ENCODE data around the gene TPO.
"Not testable (repeated sequence)": the region's sequence is repeated elsewhere in the genome, so short reads cannot be mapped to it uniquely, and the experiment has no call there.

TPO gene

GRCh38 chr2:1563084-1563857, 150.0 kb downstream of the TPO start:
- DNase-seq: no peak

- DNase-seq: no peak
These were observed 151.0 kb downstream of the TPO start for GRCh38 chr2:1563943-1564891.

DNA sequence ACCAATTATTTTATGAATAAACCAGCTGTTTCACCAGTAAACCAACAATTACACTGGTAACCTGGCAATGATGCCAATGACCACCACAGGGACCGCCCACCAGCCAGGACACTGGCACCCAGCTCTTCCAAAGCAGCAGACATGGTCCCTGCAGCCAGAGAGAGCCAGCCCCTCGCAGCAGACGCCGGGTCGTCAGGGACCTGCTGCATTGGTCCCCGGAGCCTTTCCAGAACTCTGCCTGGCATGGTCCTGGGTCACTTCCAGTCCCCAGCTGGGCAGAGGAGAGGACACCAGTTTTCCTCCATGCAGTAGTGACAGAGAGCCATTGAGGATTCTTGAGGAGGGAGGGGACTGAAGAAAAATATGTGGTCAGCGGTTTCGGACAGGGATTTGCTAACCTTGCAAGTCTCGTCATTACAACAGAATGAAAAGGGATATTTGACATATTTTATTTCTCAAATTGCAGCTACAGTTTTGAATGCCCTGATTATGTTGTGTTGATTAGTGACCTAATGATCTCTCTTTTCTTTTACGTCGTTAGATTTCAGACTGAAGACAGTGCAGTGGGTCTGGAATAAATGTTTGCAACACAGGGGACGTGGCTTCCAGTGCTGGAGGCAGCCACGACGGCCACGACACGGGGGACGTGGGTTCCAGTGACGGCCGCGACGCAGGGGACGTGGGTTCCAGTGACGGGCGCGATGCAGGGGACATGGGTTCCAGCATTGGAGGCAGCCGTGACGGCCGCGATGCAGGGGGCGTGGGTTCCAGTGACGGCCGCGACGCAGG, 154.5 kb downstream of the TPO start:
- DNase-seq: no peak

DNA sequence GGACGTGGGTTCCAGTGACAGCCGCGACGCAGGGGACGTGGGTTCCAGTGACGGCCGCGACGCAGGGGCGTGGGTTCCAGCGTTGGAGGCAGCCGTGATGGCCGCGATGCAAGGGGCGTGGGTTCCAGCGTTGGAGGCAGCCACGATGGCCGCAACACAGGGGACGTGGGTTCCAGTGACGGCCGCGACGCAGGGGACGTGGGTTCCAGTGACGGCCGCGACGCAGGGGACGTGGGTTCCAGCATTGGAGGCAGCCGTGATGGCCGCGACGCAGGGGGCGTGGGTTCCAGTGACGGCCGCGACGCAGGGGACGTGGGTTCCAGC, 155.0 kb downstream of the TPO start:
- DNase-seq: not testable (repeated sequence)

GRCh38 chr2:1569879-1570450, 156.7 kb downstream of the TPO start:
- no peak for DNase-seq

DNA sequence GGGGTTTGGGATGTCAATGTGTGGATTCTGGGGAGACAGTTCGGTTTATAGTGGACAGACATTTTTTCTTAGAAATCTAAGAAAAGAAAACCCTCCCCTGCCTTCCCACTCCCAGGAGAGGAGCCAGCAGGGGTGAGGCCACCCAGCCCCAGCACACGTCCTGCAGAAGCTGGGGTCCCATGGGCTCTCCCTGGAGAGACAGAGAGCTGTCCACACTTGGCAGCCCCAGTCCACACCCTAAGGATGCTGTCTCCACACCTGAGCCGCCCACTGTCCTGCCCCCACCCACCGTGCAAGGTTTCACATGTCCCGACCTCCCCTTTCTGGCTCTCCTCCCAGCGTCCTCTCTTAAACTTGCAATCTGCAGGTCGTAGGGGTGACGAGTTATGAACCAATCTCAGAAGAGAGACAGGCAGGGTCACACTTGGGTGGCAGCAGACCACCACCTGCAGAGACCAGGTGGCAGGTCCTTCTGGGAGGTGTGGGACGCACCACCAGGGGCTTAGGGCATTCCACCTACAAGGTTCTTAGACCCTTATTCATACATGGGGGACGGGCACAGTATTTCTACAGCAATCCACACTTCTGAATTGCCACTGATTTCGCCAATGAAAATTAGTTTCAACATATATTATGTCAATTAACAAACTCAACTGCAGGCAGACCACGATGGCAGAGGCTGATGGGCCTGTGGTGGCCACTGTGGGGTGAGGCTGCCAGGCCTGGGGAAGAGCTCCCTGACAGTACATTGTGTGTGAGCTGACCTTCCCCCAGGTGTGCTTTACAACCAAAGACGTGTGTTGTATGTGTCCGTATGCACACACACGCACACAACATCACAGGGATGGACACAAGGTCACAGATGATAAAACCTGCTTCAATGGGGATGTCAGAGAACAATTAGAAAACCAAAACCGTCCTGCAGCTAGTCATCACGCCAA, 158.5 kb downstream of the TPO start:
- no peak for DNase-seq

- no peak for DNase-seq
These were observed 159.4 kb downstream of the TPO start for GRCh38 chr2:1572638-1573037.

- no peak for DNase-seq
These were observed 164.6 kb downstream of the TPO start for GRCh38 chr2:1577846-1578245.

GRCh38 chr2:1581257-1581964, 168.1 kb downstream of the TPO start:
- DNase-seq: not testable (repeated sequence)

GRCh38 chr2:1581965-1582625, 168.8 kb downstream of the TPO start:
- DNase-seq: no peak

DNA sequence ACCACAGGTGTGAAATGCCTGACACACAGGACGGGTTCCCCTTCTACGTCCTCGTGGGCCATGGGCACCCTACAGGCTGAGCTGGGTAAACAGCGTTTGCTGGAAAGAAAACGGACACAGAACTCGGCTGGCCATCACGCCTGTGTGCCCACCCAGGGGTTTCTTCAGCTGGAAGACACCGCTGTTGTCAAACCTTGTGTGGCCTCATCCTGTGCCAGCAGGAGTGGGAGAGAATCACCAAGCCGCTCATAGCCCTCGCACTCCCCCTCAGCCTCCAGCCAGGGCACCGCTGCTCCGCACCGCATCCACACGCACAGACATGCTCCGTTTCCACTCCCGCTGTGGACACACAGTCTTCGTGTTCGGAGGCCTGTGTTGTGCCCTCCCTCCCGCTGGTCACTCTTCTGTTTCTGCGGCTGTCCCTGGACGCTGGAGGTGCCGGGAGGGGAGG, 169.7 kb downstream of the TPO start:
- DNase-seq: no peak

- DNase-seq: no peak
These were observed 170.8 kb downstream of the TPO start for GRCh38 chr2:1584051-1584531.

GRCh38 chr2:1584691-1585485, 171.6 kb downstream of the TPO start:
- no peak for DNase-seq

DNA sequence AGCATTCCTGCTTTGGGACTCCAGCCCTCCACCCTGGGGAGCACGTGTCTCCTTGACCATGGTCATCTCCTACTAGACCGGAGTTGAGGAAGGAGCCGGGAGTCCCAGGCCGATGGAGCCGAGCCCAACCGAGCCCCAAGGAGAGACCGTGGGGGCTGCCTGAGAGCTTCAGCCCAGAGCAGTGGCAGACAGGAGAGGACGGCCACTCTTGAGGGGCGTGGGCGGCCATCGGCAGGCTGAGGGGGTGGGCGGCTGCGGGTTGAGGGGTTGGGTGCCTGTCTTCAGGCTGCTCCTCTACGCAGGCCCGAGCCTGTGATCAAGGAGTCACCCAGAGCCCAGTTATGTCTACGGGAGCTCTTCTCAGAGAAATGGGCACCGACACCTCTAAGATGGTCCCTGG, 172.4 kb downstream of the TPO start:
- no peak for DNase-seq

- no peak for DNase-seq
These were observed 173.1 kb downstream of the TPO start for GRCh38 chr2:1586251-1586922.

DNA sequence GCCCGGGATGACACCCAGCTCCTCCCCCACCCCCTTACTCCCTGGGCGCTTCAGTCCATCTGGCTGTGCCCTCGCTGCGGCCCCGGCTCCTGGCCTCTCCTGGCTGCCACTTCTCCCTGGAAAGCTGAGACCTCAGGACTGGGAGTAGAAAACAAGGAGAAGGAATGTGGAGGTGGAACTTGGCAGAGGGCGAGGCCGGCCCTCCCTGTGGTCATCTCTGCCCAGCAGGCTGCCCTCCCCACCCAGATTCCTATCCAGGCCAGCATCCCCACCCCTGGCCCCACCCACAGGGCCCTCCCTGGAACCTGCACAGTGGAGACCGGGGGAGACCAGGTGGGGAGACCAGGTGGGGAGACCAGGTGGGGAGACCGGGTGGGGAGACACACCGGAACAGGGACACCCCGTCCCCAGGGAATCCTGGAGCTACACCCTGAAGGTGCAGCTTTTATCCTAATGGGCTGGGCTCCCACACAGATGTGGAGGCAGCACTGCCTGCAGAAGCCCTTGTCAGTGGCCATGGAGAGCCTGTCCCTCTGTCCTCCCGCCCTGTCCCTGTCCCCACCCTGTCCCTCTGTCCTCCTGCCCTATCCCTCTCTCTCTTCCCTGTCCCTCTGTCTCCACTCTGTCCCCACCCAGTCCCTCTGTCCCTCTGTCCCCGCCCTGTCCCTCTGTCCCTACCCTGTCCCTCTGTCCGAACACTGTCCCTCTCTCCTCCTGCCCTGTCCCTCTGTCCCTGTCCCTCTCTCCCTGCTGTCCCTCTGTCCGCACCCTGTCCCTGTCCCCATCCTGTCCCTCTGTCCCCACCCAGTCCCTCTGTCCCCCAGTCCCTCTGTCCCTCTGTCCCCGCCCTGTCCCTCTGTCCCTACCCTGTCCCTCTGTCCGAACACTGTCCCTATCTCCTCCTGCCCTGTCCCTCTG, 173.9 kb downstream of the TPO start:
- no peak for DNase-seq

All from activated CD4-positive, alpha-beta T cell treated with anti-CD3 and anti-CD28 coated beads for 1 hour (primary cell).